Keratinocyte (primary cell): ENCODE results near the gene HELZ2.

Experiments used
- EZH2 ChIP-seq: IDR thresholded peaks from one replicate; pipeline ENCODE4 v1.6.1; 2012; ENCODE audit warnings: inconsistent platforms, mild to moderate bottlenecking, low read length, moderate library complexity
- TF ChIP-seq, protein P1 (sequence below), 3 experiments: IDR thresholded peaks in 1 of 3; conservative IDR thresholded peaks in 1 of 3; optimal IDR thresholded peaks in 1 of 3; 2 replicates in 2 of 3; 3 replicates in 1 of 3; pipeline versions ENCODE3 to v1.5.1; 2011; ENCODE audit warnings: low read length in 3 of 3, mild to moderate bottlenecking in 3 of 3, moderate library complexity in 2 of 3, control low read depth in 1 of 3, inconsistent platforms in 1 of 3; ENCODE audit not compliant: insufficient read depth in 2 of 3; ENCODE audit errors: extremely low read depth in 1 of 3

DNA sequence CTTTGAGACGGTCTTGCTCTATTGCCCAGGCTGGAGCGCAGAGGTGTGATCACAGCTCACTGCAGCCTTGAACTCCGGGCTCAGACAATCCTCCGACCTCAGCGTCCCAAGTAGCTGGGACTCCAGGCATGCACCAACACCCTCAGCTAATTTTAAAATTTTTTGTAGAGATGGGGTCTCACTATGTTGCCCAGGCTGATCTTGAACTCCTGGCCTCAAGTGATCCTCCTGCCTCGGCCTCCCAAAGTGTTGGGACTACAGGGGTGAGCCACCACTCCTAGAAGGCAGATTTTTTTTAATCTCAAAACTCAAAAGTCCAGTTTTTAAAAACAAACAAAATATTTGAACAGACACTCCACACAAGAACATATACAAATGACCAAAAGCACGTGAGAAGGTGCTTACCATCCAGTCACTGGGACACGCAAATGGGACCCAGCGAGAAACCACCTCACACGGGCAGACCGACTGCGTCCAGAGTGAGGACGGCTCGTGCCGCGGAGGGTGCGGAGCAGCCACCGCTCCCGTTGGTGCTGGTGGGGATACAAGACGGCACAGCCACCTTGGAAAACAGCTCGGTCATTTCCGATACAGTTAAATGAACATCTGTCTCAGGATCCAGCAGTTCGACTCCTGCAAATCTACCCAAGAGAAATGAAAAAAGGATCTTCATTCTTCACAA, 8.5 kb upstream of the HELZ2 start:
- TF ChIP-seq, protein P1, sequence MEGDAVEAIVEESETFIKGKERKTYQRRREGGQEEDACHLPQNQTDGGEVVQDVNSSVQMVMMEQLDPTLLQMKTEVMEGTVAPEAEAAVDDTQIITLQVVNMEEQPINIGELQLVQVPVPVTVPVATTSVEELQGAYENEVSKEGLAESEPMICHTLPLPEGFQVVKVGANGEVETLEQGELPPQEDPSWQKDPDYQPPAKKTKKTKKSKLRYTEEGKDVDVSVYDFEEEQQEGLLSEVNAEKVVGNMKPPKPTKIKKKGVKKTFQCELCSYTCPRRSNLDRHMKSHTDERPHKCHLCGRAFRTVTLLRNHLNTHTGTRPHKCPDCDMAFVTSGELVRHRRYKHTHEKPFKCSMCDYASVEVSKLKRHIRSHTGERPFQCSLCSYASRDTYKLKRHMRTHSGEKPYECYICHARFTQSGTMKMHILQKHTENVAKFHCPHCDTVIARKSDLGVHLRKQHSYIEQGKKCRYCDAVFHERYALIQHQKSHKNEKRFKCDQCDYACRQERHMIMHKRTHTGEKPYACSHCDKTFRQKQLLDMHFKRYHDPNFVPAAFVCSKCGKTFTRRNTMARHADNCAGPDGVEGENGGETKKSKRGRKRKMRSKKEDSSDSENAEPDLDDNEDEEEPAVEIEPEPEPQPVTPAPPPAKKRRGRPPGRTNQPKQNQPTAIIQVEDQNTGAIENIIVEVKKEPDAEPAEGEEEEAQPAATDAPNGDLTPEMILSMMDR (optimal IDR thresholded peaks at IDR 0.05 in 1 of 3, IDR thresholded peaks at IDR 0.05 in 1 of 3, conservative IDR thresholded peaks at IDR 0.05 in 1 of 3; ENCODE audit: extremely low read depth in 1 of 3, insufficient read depth in 2 of 3, low read length in 3 of 3): no peak
- no peak for TF ChIP-seq EZH2
